ENCODE data around the gene RUSF1. TPM values are rescaled to one million over a fixed set of nuclear protein-coding genes. Genes with fewer than 3 reads are reported as not detected.
"Not testable (repeated sequence)": the region's sequence is repeated elsewhere in the genome, so short reads cannot be mapped to it uniquely, and the experiment has no call there.

RUSF1 gene
- total RNA-seq, 2 donors from 2014 or later, result 45.4 to 50.8 TPM

- TF ChIP-seq CTCF (conservative IDR thresholded peaks at IDR 0.05), result no peak
- Histone ChIP-seq H3K9me3 (ENCODE audit: control insufficient read depth, low read length) (no peaks in the 10 kb centered on the region), H3K9ac (ENCODE audit: extremely low read depth, low read length, poor library complexity, severe bottlenecking) (no peak overlapping the region), H3K4me1 (ENCODE audit: control insufficient read depth, insufficient read depth, low read length) (no peaks in the 10 kb centered on the region), H3K27ac (ENCODE audit: low read depth, low read length) (no peak overlapping the region), H3K27me3 (ENCODE audit: control insufficient read depth, insufficient read depth, low read length, poor library complexity, severe bottlenecking) (peaks cover 55% of the 10 kb centered on the region), H3K4me3 (ENCODE audit: low read length) (no peak overlapping the region), H3K36me3 (ENCODE audit: control insufficient read depth, insufficient read depth, low read length) (no peaks in the 10 kb centered on the region)
- Mint-ChIP-seq H3K4me1 (peaks cover 11% of the 10 kb centered on the region), H3K27me3 (ENCODE audit: insufficient read depth) (peaks cover 86% of the 10 kb centered on the region), H3K9me3 (no peaks in the 10 kb centered on the region), H3K27ac (no peak overlapping the region), H3K4me3 (no peak overlapping the region), H3K36me3 (ENCODE audit: low read depth) (peaks cover 7% of the 10 kb centered on the region)
- 89 to 92% methylated on average over 15 to 17 of the region's 17 CpGs for WGBS, 2 experiments (ENCODE audit: insufficient coverage in 1 of 2, insufficient read length in 1 of 2)
- DNase-seq, result no peak
These were observed 22.6 kb downstream of the RUSF1 start for GRCh38 chr16:31485571-31485970.

GRCh38 chr16:31484491-31485171, 23.6 kb downstream of the RUSF1 start:
- Mint-ChIP-seq H3K36me3 (ENCODE audit: low read depth) (peaks cover 3% of the 10 kb centered on the region), H3K9me3 (no peaks in the 10 kb centered on the region), H3K4me3 (no peak overlapping the region), H3K4me1 (peaks cover 11% of the 10 kb centered on the region), H3K27ac (no peak overlapping the region), H3K27me3 (ENCODE audit: insufficient read depth) (peaks cover 91% of the 10 kb centered on the region)
- H3K4me1 ChIP-seq (ENCODE audit: control insufficient read depth, insufficient read depth, low read length), result no peaks in the 10 kb centered on the region
- H3K9me3 ChIP-seq (ENCODE audit: control insufficient read depth, low read length), result no peaks in the 10 kb centered on the region
- H3K9ac ChIP-seq (ENCODE audit: extremely low read depth, low read length, poor library complexity, severe bottlenecking), result no peak overlapping the region
- no peak for TF ChIP-seq CTCF (conservative IDR thresholded peaks at IDR 0.05)
- H3K36me3 ChIP-seq (ENCODE audit: control insufficient read depth, insufficient read depth, low read length), result no peaks in the 10 kb centered on the region
- DNase-seq, result peak; percentile 79
- no peak overlapping the region for H3K27ac ChIP-seq (ENCODE audit: low read depth, low read length)
- H3K4me3 ChIP-seq (ENCODE audit: low read length), result no peak overlapping the region
- 45 to 53% methylated on average over 4 to 14 of the region's 14 CpGs for WGBS, 2 experiments (ENCODE audit: insufficient coverage in 1 of 2, insufficient read length in 1 of 2)
- peaks cover 55% of the 10 kb centered on the region for H3K27me3 ChIP-seq (ENCODE audit: control insufficient read depth, insufficient read depth, low read length, poor library complexity, severe bottlenecking)

- not testable (repeated sequence) for H3K4me3 ChIP-seq (ENCODE audit: low read length); DNase-seq; H3K9ac ChIP-seq (ENCODE audit: extremely low read depth, low read length, poor library complexity, severe bottlenecking); H3K36me3 Mint-ChIP-seq (ENCODE audit: low read depth); H3K4me1 ChIP-seq (ENCODE audit: control insufficient read depth, insufficient read depth, low read length); H3K27ac ChIP-seq (ENCODE audit: low read depth, low read length); H3K9me3 ChIP-seq (ENCODE audit: control insufficient read depth, low read length); H3K27ac Mint-ChIP-seq; H3K4me3 Mint-ChIP-seq; H3K36me3 ChIP-seq (ENCODE audit: control insufficient read depth, insufficient read depth, low read length); H3K9me3 Mint-ChIP-seq
- Mint-ChIP-seq H3K27me3 (ENCODE audit: insufficient read depth) (peaks cover 91% of the 10 kb centered on the region), H3K4me1 (peaks cover 11% of the 10 kb centered on the region)
- peaks cover 52% of the 10 kb centered on the region for H3K27me3 ChIP-seq (ENCODE audit: control insufficient read depth, insufficient read depth, low read length, poor library complexity, severe bottlenecking)
- 96 to 100% methylated on average over 1 to 3 of the region's 4 CpGs for WGBS, 2 experiments (ENCODE audit: insufficient coverage in 1 of 2, insufficient read length in 1 of 2)
These were observed 24.1 kb downstream of the RUSF1 start for GRCh38 chr16:31484048-31484447.

Measured in endodermal cell (in vitro differentiated cells).